H1 (cell line): Measurements from ENCODE around the gene TNNI3. TPM values are rescaled to one million over a fixed set of nuclear protein-coding genes. Genes with fewer than 3 reads are reported as not detected.

Experiments
- ATF2 ChIP-seq: IDR thresholded peaks from 2 replicates; pipeline ENCODE4 v1.6.1; 2012; ENCODE audit warnings: low read length, inconsistent platforms
- ATF3 ChIP-seq: IDR thresholded peaks from 2 replicates; pipeline ENCODE4 v1.6.1; 2011; ENCODE audit warnings: low read depth, mild to moderate bottlenecking, low read length; ENCODE audit not compliant: insufficient read depth
- CTCF ChIP-seq, 3 experiments: IDR thresholded peaks; 1 replicate in 2 of 3; 2 replicates in 1 of 3; pipeline versions ENCODE4 v1.5.1 to v1.6.1; 2011; ENCODE audit warnings: low read length in 3 of 3, mild to moderate bottlenecking in 3 of 3, inconsistent platforms in 2 of 3, low read depth in 1 of 3, moderate library complexity in 1 of 3; ENCODE audit not compliant: insufficient read depth in 1 of 3; ENCODE audit errors: control extremely low read depth in 1 of 3
- EP300 ChIP-seq, 2 experiments: IDR thresholded peaks; 1 replicate in 1 of 2; 2 replicates in 1 of 2; pipeline ENCODE4 v1.6.1; 2011 to 2012; ENCODE audit warnings: low read depth in 2 of 2, low read length in 2 of 2, mild to moderate bottlenecking in 2 of 2, borderline replicate concordance in 1 of 2, inconsistent platforms in 1 of 2, moderate library complexity in 1 of 2
- HDAC2 ChIP-seq, 2 experiments: fragments of 300-600 bp in 1 of 2; sonication (generic) in 1 of 2; IDR thresholded peaks; 2 replicates each; pipeline ENCODE4 v1.6.1; 2011 to 2012; ENCODE audit warnings: low read depth in 2 of 2, low read length in 2 of 2, mild to moderate bottlenecking in 2 of 2, moderate library complexity in 2 of 2, borderline replicate concordance in 1 of 2, inconsistent platforms in 1 of 2
- JUN ChIP-seq: IDR thresholded peaks from 2 replicates; pipeline ENCODE4 v1.6.1; 2011; ENCODE audit warnings: low read depth, mild to moderate bottlenecking, improper control_type of control experiment, low read length
- KDM1A ChIP-seq: fragments of 200-600, 300-600 bp; sonication (generic); IDR thresholded peaks from 2 replicates; pipeline ENCODE4 v1.7.1; 2016; ENCODE audit warnings: mild to moderate bottlenecking, low read length, borderline replicate concordance
- KDM4A ChIP-seq: IDR thresholded peaks from one replicate; pipeline ENCODE4 v1.7.1; 2012; ENCODE audit warnings: low read depth, mild to moderate bottlenecking, moderate library complexity, low read length, inconsistent platforms; ENCODE audit not compliant: severe bottlenecking
- NANOG ChIP-seq: IDR thresholded peaks from 2 replicates; pipeline ENCODE4 v1.6.1; 2011; ENCODE audit warnings: low read length, low read depth, mild to moderate bottlenecking, inconsistent platforms; ENCODE audit not compliant: insufficient read depth, poor library complexity, severe bottlenecking
- NRF1 ChIP-seq: IDR thresholded peaks from 2 replicates; pipeline ENCODE4 v1.6.1; 2011; ENCODE audit warnings: mild to moderate bottlenecking, low read depth, low read length, improper control_type of control experiment
- PHF8 ChIP-seq: fragments of 200-600 bp; sonication (generic); conservative IDR thresholded peaks from 2 replicates; pipeline ENCODE4 v1.7.1; 2012; ENCODE audit warnings: low read depth, mild to moderate bottlenecking, inconsistent platforms, low read length, moderate library complexity
- POLR2AphosphoS5 ChIP-seq: IDR thresholded peaks from 2 replicates; pipeline ENCODE4 v1.6.1; 2011; ENCODE audit warnings: low read depth, low read length
- POU5F1 ChIP-seq: IDR thresholded peaks from 2 replicates; pipeline ENCODE4 v1.6.1; 2011; ENCODE audit warnings: low read depth, mild to moderate bottlenecking, low read length, moderate library complexity
- RBBP5 ChIP-seq: IDR thresholded peaks from 2 replicates; pipeline ENCODE4 v1.7.1; 2012; ENCODE audit warnings: low read depth, mild to moderate bottlenecking, inconsistent platforms, low read length, moderate library complexity, borderline replicate concordance
- RXRA ChIP-seq: IDR thresholded peaks from 2 replicates; pipeline ENCODE4 v1.6.1; 2011; ENCODE audit warnings: low read depth, mild to moderate bottlenecking, low read length, moderate library complexity; ENCODE audit not compliant: insufficient read depth
- SUZ12 ChIP-seq: fragments of 200-600 bp; sonication (generic); IDR thresholded peaks from 2 replicates; pipeline ENCODE4 v1.6.1; 2012; ENCODE audit warnings: mild to moderate bottlenecking, inconsistent platforms, low read length, moderate library complexity, mixed read lengths
- TEAD4 ChIP-seq: IDR thresholded peaks from 2 replicates; pipeline ENCODE4 v1.6.1; 2012; ENCODE audit warnings: low read depth, low read length, inconsistent platforms, mixed read lengths
- polyA plus RNA-seq, 7 experiments: library from polyadenylated mRNA; depleted of rRNA in 3 of 7; stranded (reverse) in 5 of 7; unstranded in 2 of 7; fragments of >200 nt in 5 of 7; fragments of 200-250 nt in 2 of 7; gene quantifications; 1 replicate in 5 of 7; 2 replicates in 1 of 7; 4 replicates in 1 of 7; pipeline versions ENCODE4 v1.2.1 to v1.2.3, GENCODE V29; 2011 to 2013; ENCODE audit warnings: missing spikeins in 2 of 7, mixed read lengths in 2 of 7
- total RNA-seq: library from RNA; stranded (reverse); fragmentation: NEBNext Ultra II Directional; extraction: Animal tissue kit (Norgen Biotek cat#: 25700); gene quantifications from 2 replicates; pipeline ENCODE4 v1.2.1, GENCODE V29; 2021

TNNI3 gene
- total and polyA plus RNA-seq, 2 of the 8 experiments (the other 6 are each of a cell fraction or from before 2014, with no cell fraction given), result 16.9 to 56.0 TPM

- peak; percentile 55 for TF ChIP-seq PHF8
- TF ChIP-seq KDM1A, result peak; percentile 73
- TF ChIP-seq RXRA, result no peak
- TF ChIP-seq HDAC2 (IDR thresholded peaks at IDR 0.05; ENCODE audit: borderline replicate concordance in 1 of 2, low read depth in 2 of 2, low read length in 2 of 2), result peak in 1 of 2 experiments; percentile 38; a peak in 1 of 4 replicates
- peak; percentile 80; the same call in 1 of the 2 replicates for TF ChIP-seq JUN
- TF ChIP-seq NRF1, result no peak
- peak in 1 of 2 experiments; percentile 69; a peak in 1 of 3 replicates for TF ChIP-seq EP300 (IDR thresholded peaks at IDR 0.05; ENCODE audit: borderline replicate concordance in 1 of 2, low read depth in 2 of 2, low read length in 2 of 2)
- no peak for TF ChIP-seq SUZ12
- peak; percentile 42 for TF ChIP-seq KDM4A
- TF ChIP-seq CTCF (IDR thresholded peaks at IDR 0.05; ENCODE audit: control extremely low read depth in 1 of 3, insufficient read depth in 1 of 3, low read depth in 1 of 3, low read length in 3 of 3), result no peak
- TF ChIP-seq NANOG, result no peak
- no peak for TF ChIP-seq RBBP5
- TF ChIP-seq ATF2, result peak; percentile 92
- no peak for TF ChIP-seq ATF3
- no peak for TF ChIP-seq POLR2AphosphoS5
- no peak for TF ChIP-seq POU5F1
- TF ChIP-seq TEAD4, result peak; percentile 88
Measured at GRCh38 chr19:55178781-55179599, 21.5 kb upstream of the TNNI3 start (continued).
